Astrocyte (in vitro differentiated cells and primary cell): ENCODE results near the gene LMTK2. TPM values are rescaled to one million over a fixed set of nuclear protein-coding genes. Genes with fewer than 3 reads are reported as not detected.

ENCODE experiments used
- DNase-seq: peaks from one replicate; pipeline ENCODE4 v3.0.0-alpha.2; 2010; ENCODE audit warnings: low read depth
- FAIRE-seq: peaks from 2 replicates; lab custom pipeline; 2011; peaks lifted over from hg19 to GRCh38; lab: Jason Lieb, UNC
- H2AFZ ChIP-seq: 2 replicates; pipeline ENCODE4 v1.6.0; 2012; ENCODE audit warnings: low read depth, low read length, inconsistent platforms
- H3K27ac ChIP-seq: 2 replicates; pipeline ENCODE4 v1.5.1; 2011; ENCODE audit warnings: low read depth, low read length, inconsistent platforms
- H3K27me3 ChIP-seq: 2 replicates; pipeline ENCODE4 v1.6.0; 2011; ENCODE audit warnings: low read length, inconsistent platforms; ENCODE audit not compliant: insufficient read depth
- H3K36me3 ChIP-seq: 2 replicates; pipeline ENCODE4 v1.5.1; 2011; ENCODE audit warnings: low read length, inconsistent platforms; ENCODE audit not compliant: insufficient read depth
- H3K4me1 ChIP-seq: 2 replicates; pipeline ENCODE4 v1.5.1; 2011; ENCODE audit warnings: low read length, inconsistent platforms; ENCODE audit not compliant: insufficient read depth
- H3K4me2 ChIP-seq: 2 replicates; pipeline ENCODE4 v1.6.0; 2012; ENCODE audit warnings: low read length, inconsistent platforms
- H3K4me3 ChIP-seq: 2 replicates; pipeline ENCODE4 v1.5.1; 2011; ENCODE audit warnings: low read depth, mild to moderate bottlenecking, low read length, inconsistent platforms; ENCODE audit not compliant: insufficient read depth
- H3K79me2 ChIP-seq: 2 replicates; pipeline ENCODE4 v1.6.0; 2012; ENCODE audit warnings: mild to moderate bottlenecking, low read length, inconsistent platforms; ENCODE audit not compliant: insufficient read depth
- H3K9ac ChIP-seq: 2 replicates; pipeline ENCODE4 v1.6.0; 2012; ENCODE audit warnings: mild to moderate bottlenecking, low read length, inconsistent platforms
- H3K9me3 ChIP-seq: 2 replicates; pipeline ENCODE4 v1.5.1; 2012; ENCODE audit warnings: low read depth, mild to moderate bottlenecking, low read length, inconsistent platforms; ENCODE audit not compliant: insufficient read depth
- H4K20me1 ChIP-seq: 2 replicates; pipeline ENCODE4 v1.6.0; 2012; ENCODE audit warnings: low read length, inconsistent platforms; ENCODE audit not compliant: insufficient read depth
- H3K27ac Mint-ChIP-seq: one replicate; pipeline ENCODE4 v1.8.0; 2021; ENCODE audit warnings: mild to moderate bottlenecking, mixed read lengths; ENCODE audit not compliant: unreplicated experiment
- H3K27me3 Mint-ChIP-seq: one replicate; pipeline ENCODE4 v1.8.0; 2021; ENCODE audit warnings: low read depth, mixed read lengths; ENCODE audit not compliant: unreplicated experiment
- H3K36me3 Mint-ChIP-seq: one replicate; pipeline ENCODE4 v1.8.0; 2021; ENCODE audit warnings: low read depth, mixed read lengths; ENCODE audit not compliant: unreplicated experiment
- H3K4me1 Mint-ChIP-seq: one replicate; pipeline ENCODE4 v1.8.0; 2021; ENCODE audit warnings: low read depth, mixed read lengths; ENCODE audit not compliant: unreplicated experiment
- H3K4me3 Mint-ChIP-seq: one replicate; pipeline ENCODE4 v1.8.0; 2021; ENCODE audit warnings: mild to moderate bottlenecking, moderate library complexity, mixed read lengths; ENCODE audit not compliant: unreplicated experiment
- H3K9me3 Mint-ChIP-seq: one replicate; pipeline ENCODE4 v1.8.0; 2021; ENCODE audit warnings: mild to moderate bottlenecking, mixed read lengths; ENCODE audit not compliant: unreplicated experiment
- EZH2 ChIP-seq: IDR thresholded peaks from 2 replicates; pipeline ENCODE4 v1.6.1; 2012; ENCODE audit warnings: mild to moderate bottlenecking, low read length, inconsistent platforms; ENCODE audit not compliant: insufficient read depth
- total RNA-seq: library from RNA; stranded (reverse); gene quantifications from 2 replicates; pipeline ENCODE4 v1.2.1, GENCODE V29; 2021
- TF ChIP-seq, protein P1 (sequence below): IDR thresholded peaks from 2 replicates; pipeline ENCODE4 v1.5.1; 2011; ENCODE audit warnings: low read depth, mild to moderate bottlenecking, inconsistent platforms, low read length, moderate library complexity; ENCODE audit not compliant: insufficient read depth

LMTK2 gene
- total RNA-seq, 1 donor from 2014 or later, result 15.2 TPM

DNA sequence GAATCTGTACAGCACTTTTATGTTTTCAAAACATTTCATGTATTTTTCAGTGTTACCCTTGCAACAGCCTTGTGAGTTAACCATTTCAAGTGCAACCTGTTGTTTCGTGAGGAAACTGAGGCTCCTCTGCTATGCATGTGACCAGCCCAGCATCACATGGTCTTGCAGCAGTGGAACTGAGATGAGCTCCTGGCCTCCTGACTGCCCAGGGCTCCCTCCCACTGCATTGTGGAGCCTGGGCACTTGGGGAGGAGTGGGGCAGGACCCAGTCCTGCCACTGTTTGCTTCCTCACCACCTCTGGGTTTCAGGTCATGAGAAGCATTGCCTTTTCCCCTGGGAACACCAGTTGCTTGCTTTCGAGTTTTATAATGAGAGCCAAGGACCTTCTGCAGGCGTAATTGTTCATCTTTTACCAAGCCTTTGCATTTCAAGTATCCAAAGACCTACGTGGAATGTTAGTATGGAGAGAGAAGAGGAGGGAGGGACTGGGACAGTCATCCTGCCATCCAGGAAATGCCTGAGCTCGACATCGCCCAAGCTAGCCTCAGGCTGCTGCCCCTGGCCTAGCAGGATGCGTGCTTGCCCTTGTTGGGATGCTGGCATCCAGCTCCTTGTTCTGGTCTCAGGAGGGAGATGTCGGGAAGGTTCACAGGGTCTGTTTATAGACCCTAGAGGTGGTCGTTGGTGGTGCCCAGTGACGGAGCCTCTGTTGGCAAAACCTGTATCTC lies 72.3 kb downstream of the LMTK2 start:
- Histone ChIP-seq H3K9ac (no peak overlapping the region), H3K79me2 (no peaks in the 10 kb centered on the region), H4K20me1 (no peaks in the 10 kb centered on the region), H3K36me3 (no peaks in the 10 kb centered on the region), H3K27me3 (no peaks in the 10 kb centered on the region), H3K4me3 (no peak overlapping the region), H3K4me1 (no peaks in the 10 kb centered on the region), H3K27ac (no peak overlapping the region), H2AFZ (no peak overlapping the region), H3K4me2 (no peak overlapping the region), H3K9me3 (no peaks in the 10 kb centered on the region)
- peaks cover 7% of the 10 kb centered on the region for H3K36me3 Mint-ChIP-seq
- H3K4me3 Mint-ChIP-seq, result no peak overlapping the region
- H3K27ac Mint-ChIP-seq, result no peak overlapping the region
- no peaks in the 10 kb centered on the region for H3K27me3 Mint-ChIP-seq
- FAIRE-seq, result no peak
- H3K4me1 Mint-ChIP-seq, result peaks cover 4% of the 10 kb centered on the region
- no peak for DNase-seq
- TF ChIP-seq EZH2, result no peak
- TF ChIP-seq, protein P1, sequence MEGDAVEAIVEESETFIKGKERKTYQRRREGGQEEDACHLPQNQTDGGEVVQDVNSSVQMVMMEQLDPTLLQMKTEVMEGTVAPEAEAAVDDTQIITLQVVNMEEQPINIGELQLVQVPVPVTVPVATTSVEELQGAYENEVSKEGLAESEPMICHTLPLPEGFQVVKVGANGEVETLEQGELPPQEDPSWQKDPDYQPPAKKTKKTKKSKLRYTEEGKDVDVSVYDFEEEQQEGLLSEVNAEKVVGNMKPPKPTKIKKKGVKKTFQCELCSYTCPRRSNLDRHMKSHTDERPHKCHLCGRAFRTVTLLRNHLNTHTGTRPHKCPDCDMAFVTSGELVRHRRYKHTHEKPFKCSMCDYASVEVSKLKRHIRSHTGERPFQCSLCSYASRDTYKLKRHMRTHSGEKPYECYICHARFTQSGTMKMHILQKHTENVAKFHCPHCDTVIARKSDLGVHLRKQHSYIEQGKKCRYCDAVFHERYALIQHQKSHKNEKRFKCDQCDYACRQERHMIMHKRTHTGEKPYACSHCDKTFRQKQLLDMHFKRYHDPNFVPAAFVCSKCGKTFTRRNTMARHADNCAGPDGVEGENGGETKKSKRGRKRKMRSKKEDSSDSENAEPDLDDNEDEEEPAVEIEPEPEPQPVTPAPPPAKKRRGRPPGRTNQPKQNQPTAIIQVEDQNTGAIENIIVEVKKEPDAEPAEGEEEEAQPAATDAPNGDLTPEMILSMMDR, result no peak
- no peaks in the 10 kb centered on the region for H3K9me3 Mint-ChIP-seq

DNA sequence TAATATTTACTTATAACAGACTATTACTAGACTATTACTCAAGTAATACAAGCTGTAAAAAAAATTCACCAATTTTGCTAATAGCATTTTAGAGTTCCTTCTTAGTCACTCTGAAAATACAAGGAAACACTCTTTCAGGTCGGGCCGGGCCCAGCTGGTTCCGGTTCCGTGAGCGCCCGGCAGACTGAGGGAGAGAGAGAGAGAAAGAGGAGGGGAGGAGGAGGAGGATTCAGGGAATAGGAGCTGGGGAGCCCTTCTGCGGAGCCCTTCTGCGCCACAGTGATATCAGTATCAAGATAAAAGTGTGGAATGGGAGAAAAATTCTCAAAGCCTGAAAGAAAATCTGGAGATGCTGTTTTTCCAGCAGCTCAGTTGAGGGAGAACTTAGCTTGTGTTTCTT lies 74.1 kb downstream of the LMTK2 start:
- H3K27ac ChIP-seq, result no peak overlapping the region
- H3K36me3 Mint-ChIP-seq, result peaks cover 7% of the 10 kb centered on the region
- no peaks in the 10 kb centered on the region for H3K27me3 ChIP-seq
- FAIRE-seq (no peak), DNase-seq (no peak)
- no peaks in the 10 kb centered on the region for H3K9me3 ChIP-seq
- no peaks in the 10 kb centered on the region for H3K36me3 ChIP-seq
- H3K4me1 ChIP-seq, result no peaks in the 10 kb centered on the region
- H3K4me2 ChIP-seq, result no peak overlapping the region
- H3K9ac ChIP-seq, result no peak overlapping the region
- no peak overlapping the region for H2AFZ ChIP-seq
- TF ChIP-seq, protein P1, result no peak
- H3K4me1 Mint-ChIP-seq, result peaks cover 4% of the 10 kb centered on the region
- no peak overlapping the region for H3K4me3 Mint-ChIP-seq
- H3K27ac Mint-ChIP-seq, result no peak overlapping the region
- H3K79me2 ChIP-seq, result no peaks in the 10 kb centered on the region
- H4K20me1 ChIP-seq, result no peaks in the 10 kb centered on the region
- H3K9me3 Mint-ChIP-seq, result no peaks in the 10 kb centered on the region
- no peaks in the 10 kb centered on the region for H3K27me3 Mint-ChIP-seq
- no peak overlapping the region for H3K4me3 ChIP-seq

DNA sequence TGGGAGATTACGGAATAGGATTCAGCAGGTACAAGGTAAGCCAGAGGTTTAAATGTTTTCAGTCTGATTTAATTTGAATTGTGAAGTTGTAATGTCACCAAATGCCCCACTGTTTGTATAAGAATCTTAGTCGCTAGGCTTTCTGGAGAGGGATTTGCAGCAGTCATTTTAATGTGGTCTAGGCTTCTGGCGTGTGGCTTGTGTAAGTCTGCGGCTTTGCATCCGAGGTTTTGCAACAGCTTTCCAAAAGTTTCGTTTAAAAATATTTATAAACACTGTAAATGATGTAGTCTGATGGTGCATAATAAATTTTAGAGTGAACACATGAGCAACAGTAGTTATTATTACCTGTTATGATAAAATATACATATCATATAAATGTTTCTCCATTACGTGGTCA lies 78.4 kb downstream of the LMTK2 start:
- Mint-ChIP-seq H3K27ac (no peak overlapping the region), H3K36me3 (peaks cover 17% of the 10 kb centered on the region), H3K4me1 (peaks cover 4% of the 10 kb centered on the region), H3K9me3 (peaks cover 6% of the 10 kb centered on the region), H3K27me3 (no peaks in the 10 kb centered on the region), H3K4me3 (no peak overlapping the region)
- Histone ChIP-seq H3K27ac (no peak overlapping the region), H3K9me3 (peaks cover 2% of the 10 kb centered on the region), H2AFZ (no peak overlapping the region), H3K27me3 (no peaks in the 10 kb centered on the region), H3K4me1 (peaks cover 5% of the 10 kb centered on the region), H3K4me3 (no peak overlapping the region), H3K79me2 (no peaks in the 10 kb centered on the region), H3K4me2 (no peak overlapping the region), H3K9ac (no peak overlapping the region), H4K20me1 (no peaks in the 10 kb centered on the region), H3K36me3 (no peaks in the 10 kb centered on the region)
- DNase-seq (no peak), FAIRE-seq (no peak)
- TF ChIP-seq EZH2, result no peak
- TF ChIP-seq, protein P1, result no peak
